Measurements from ENCODE around the gene AR.

DNA sequence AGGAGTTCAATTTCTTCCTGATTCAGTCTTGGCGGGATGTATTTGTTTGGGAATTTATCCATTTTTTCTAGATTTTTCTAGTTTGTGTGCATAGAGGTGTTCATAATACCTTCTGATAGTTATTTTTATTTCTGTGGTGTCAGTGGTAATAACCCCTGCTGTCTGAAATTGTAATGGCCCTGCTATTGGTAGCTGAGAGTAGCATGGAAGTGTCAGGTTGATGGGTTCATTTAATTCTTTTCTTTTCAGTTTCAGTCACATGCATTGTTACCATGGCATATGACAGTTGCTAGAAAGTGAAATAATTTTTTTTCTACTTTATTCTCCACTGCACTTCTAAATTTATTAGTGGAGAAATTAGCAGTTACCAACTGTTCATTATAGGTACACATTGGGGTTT is 20.7 kb downstream of the AR start:
- no peak for TF ChIP-seq ZNF274 (IDR thresholded peaks at IDR 0.05; ENCODE audit: low read depth, low read length)
- no peak for TF ChIP-seq YY1 (IDR thresholded peaks at IDR 0.05; ENCODE audit: insufficient read depth, insufficient read length)
- no peak for TF ChIP-seq SUZ12 (IDR thresholded peaks at IDR 0.05; ENCODE audit: extremely low read depth, insufficient read depth, insufficient read length)
